ENCODE results near the gene SLC2A10.

DNA sequence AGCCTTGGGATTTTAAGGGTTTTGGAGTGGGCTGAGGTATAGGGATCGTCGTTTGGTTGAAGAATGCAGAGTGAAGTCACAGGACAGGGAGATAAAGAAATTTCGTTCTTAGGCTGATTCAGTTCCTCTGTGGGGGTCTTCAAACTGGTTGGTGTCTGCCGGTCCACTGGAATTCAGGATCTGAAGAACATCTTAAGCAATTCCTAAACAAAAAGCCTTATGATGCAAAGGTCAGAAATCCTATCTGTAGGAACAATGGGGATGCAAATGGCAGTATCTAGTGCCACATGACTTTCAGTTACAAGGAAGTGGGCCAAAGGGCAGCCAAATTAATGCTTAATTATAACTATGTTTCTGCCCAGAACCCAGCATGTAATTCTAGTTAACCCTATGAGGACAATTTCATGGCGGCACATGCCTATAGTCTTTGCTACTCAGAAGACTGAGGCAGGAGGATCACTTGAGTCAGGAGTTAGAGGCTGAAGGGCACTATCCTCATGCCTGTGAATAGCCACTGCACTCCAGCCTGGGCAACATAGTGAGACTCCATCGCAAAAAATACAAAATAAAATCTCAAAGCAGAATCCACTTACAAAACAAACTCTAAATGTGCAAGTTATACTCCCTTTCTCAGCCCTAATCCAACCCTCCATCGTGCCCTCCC, 4.6 kb upstream of the SLC2A10 start:
- TF ChIP-seq, protein P1, sequence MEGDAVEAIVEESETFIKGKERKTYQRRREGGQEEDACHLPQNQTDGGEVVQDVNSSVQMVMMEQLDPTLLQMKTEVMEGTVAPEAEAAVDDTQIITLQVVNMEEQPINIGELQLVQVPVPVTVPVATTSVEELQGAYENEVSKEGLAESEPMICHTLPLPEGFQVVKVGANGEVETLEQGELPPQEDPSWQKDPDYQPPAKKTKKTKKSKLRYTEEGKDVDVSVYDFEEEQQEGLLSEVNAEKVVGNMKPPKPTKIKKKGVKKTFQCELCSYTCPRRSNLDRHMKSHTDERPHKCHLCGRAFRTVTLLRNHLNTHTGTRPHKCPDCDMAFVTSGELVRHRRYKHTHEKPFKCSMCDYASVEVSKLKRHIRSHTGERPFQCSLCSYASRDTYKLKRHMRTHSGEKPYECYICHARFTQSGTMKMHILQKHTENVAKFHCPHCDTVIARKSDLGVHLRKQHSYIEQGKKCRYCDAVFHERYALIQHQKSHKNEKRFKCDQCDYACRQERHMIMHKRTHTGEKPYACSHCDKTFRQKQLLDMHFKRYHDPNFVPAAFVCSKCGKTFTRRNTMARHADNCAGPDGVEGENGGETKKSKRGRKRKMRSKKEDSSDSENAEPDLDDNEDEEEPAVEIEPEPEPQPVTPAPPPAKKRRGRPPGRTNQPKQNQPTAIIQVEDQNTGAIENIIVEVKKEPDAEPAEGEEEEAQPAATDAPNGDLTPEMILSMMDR (IDR thresholded peaks at IDR 0.05 in 4 of 5, conservative IDR thresholded peaks at IDR 0.05 in 1 of 5) = no peak
- no peak for TF ChIP-seq POLR2A (IDR thresholded peaks at IDR 0.05)
